Naive thymus-derived CD4-positive, alpha-beta T cell (primary cell): ENCODE measurements around the gene EPX. TPM values are rescaled to one million over a fixed set of nuclear protein-coding genes. Genes with fewer than 3 reads are reported as not detected.

ENCODE experiments used
- ATAC-seq: fragments of 150-1000 bp; cut with Tn5 transposase; 2 replicates; pipeline ENCODE4 v1.10.0; 2021; ENCODE audit warnings: mild to moderate bottlenecking, moderate library complexity
- CTCF ChIA-PET: fragments of 350-600 bp; sonication (Branson Sonifier 250); formaldehyde crosslinking; loops from one replicate; lab custom pipeline; 2021; ENCODE audit warnings: antibody characterized with exemption; lab: Charles Lee
- POLR2A ChIA-PET: fragments of 350-600 bp; sonication (Branson Sonifier 250); formaldehyde crosslinking; loops from one replicate; lab custom pipeline; 2021; ENCODE audit warnings: antibody characterized with exemption, inconsistent platforms; lab: Charles Lee
- DNase-seq, 9 donors: peaks; one replicate each; pipeline versions ENCODE4 v3.0.0 to v3.0.0-alpha.2; 2020 to 2022; ENCODE audit warnings: mixed read lengths in 1 of 9
- H3K27ac ChIP-seq: one replicate; pipeline ENCODE4 v1.7.0; 2013; ENCODE audit warnings: mild to moderate bottlenecking, low read depth, low read length, moderate library complexity
- H3K27me3 ChIP-seq, 2 donors: one replicate each; pipeline ENCODE4 v1.7.0; 2013; ENCODE audit warnings: low read length in 2 of 2, mild to moderate bottlenecking in 2 of 2, moderate library complexity in 2 of 2; ENCODE audit not compliant: control insufficient read depth in 2 of 2, insufficient read depth in 2 of 2
- H3K36me3 ChIP-seq, 3 experiments: 1 replicate in 2 of 3; 2 replicates in 1 of 3; pipeline ENCODE4 v1.7.0; 2013; ENCODE audit warnings: low read length in 3 of 3, mild to moderate bottlenecking in 3 of 3, moderate library complexity in 1 of 3; ENCODE audit not compliant: insufficient read depth in 3 of 3, control insufficient read depth in 2 of 3
- H3K4me1 ChIP-seq, 2 donors: one replicate each; pipeline ENCODE4 v1.7.0; 2013; ENCODE audit warnings: low read length in 2 of 2, mild to moderate bottlenecking in 2 of 2, moderate library complexity in 1 of 2; ENCODE audit not compliant: control insufficient read depth in 2 of 2, insufficient read depth in 2 of 2
- H3K4me3 ChIP-seq: 2 replicates; pipeline ENCODE4 v1.7.0; 2013; ENCODE audit warnings: mild to moderate bottlenecking, low read length
- H3K9me3 ChIP-seq, 3 experiments: 1 replicate in 2 of 3; 2 replicates in 1 of 3; pipeline ENCODE4 v1.7.0; 2013; ENCODE audit warnings: low read length in 3 of 3; ENCODE audit not compliant: control insufficient read depth in 2 of 3
- H3K27ac Mint-ChIP-seq, 9 donors: one replicate each; pipeline ENCODE4 v1.8.0; 2020 to 2022; ENCODE audit warnings: mixed read lengths in 9 of 9, mild to moderate bottlenecking in 8 of 9, moderate library complexity in 5 of 9, inconsistent platforms in 2 of 9
- H3K27me3 Mint-ChIP-seq, 5 donors: one replicate each; pipeline ENCODE4 v1.8.0; 2021 to 2022; ENCODE audit warnings: mixed read lengths in 5 of 5, mild to moderate bottlenecking in 1 of 5
- H3K36me3 Mint-ChIP-seq, 5 donors: one replicate each; pipeline ENCODE4 v1.8.0; 2020 to 2022; ENCODE audit warnings: mixed read lengths in 5 of 5, mild to moderate bottlenecking in 3 of 5, inconsistent platforms in 1 of 5
- H3K4me1 Mint-ChIP-seq, 7 donors: one replicate each; pipeline ENCODE4 v1.8.0; 2020 to 2022; ENCODE audit warnings: mixed read lengths in 7 of 7, mild to moderate bottlenecking in 3 of 7, inconsistent platforms in 1 of 7
- H3K4me3 Mint-ChIP-seq, 10 donors: one replicate each; pipeline ENCODE4 v1.8.0; 2020 to 2022; ENCODE audit warnings: mild to moderate bottlenecking in 10 of 10, mixed read lengths in 10 of 10, moderate library complexity in 6 of 10, inconsistent platforms in 2 of 10
- H3K9me3 Mint-ChIP-seq, 11 donors: one replicate each; pipeline ENCODE4 v1.8.0; 2020 to 2022; ENCODE audit warnings: mixed read lengths in 11 of 11, mild to moderate bottlenecking in 4 of 11, inconsistent platforms in 1 of 11, moderate library complexity in 1 of 11
- intact Hi-C, 2 donors: fragments of 100-400 bp; cut with micrococcal nuclease; formaldehyde crosslinking; loops; one replicate each; pipeline ENCODE4 v1.15.1; 2023
- polyA plus RNA-seq, 2 donors: library from polyadenylated mRNA; unstranded; fragments of 300-500 nt; fragmentation: Illumina TruSeq; gene quantifications; one replicate each; pipeline ENCODE4 v1.2.3, GENCODE V29; 2021
- total RNA-seq, 6 experiments: library from RNA in 5 of 6; stranded (reverse) in 5 of 6; gene quantifications; 1 replicate in 5 of 6; 2 replicates in 1 of 6; pipeline ENCODE4 v1.2.3 and lab custom pipeline; 2021 to 2026

Gene EPX
- total and polyA plus RNA-seq, 7 experiments from 2014 or later = not detected

- H3K4me3 Mint-ChIP-seq = no peak overlapping the region
- H3K27ac Mint-ChIP-seq = no peak overlapping the region
- Histone ChIP-seq H3K4me3 (no peak overlapping the region), H3K36me3 (no peaks in the 10 kb centered on the region), H3K9me3 (no peaks in the 10 kb centered on the region), H3K4me1 (no peaks in the 10 kb centered on the region), H3K27me3 (no peaks in the 10 kb centered on the region), H3K27ac (no peak overlapping the region)
- H3K9me3 Mint-ChIP-seq = no peaks in the 10 kb centered on the region
- no peak for DNase-seq
- POLR2A ChIA-PET = no interaction called here
- H3K36me3 Mint-ChIP-seq = no peaks in the 10 kb centered on the region
- CTCF ChIA-PET = interaction anchor here (0.7 kb wide), 1 partner anchor 1106 kb away, joined by 3 read pairs; no protein-coding TSS in a partner anchor
- peaks cover 0 to 9% (median 4%) of the 10 kb centered on the region in 7 donors for H3K4me1 Mint-ChIP-seq
- peaks cover 5 to 18% (median 10%) of the 10 kb centered on the region in 5 donors for H3K27me3 Mint-ChIP-seq
- ATAC-seq = no peak
- intact Hi-C loops = no loop called here
Observed at GRCh38 chr17:58187675-58188074, 4.9 kb upstream of the EPX start.

- DNase-seq (no peak), ATAC-seq (no peak)
- Mint-ChIP-seq H3K9me3 (no peaks in the 10 kb centered on the region), H3K36me3 (no peaks in the 10 kb centered on the region), H3K4me3 (no peak overlapping the region), H3K27me3 (peaks cover 5 to 18% (median 10%) of the 10 kb centered on the region in 5 donors), H3K4me1 (peaks cover 0 to 9% (median 2%) of the 10 kb centered on the region in 7 donors), H3K27ac (no peak overlapping the region)
- Histone ChIP-seq H3K4me3 (no peak overlapping the region), H3K27me3 (no peaks in the 10 kb centered on the region), H3K27ac (no peak overlapping the region), H3K9me3 (no peaks in the 10 kb centered on the region), H3K36me3 (no peaks in the 10 kb centered on the region), H3K4me1 (no peaks in the 10 kb centered on the region)
- CTCF ChIA-PET = interaction anchor here (1.4 kb wide), 1 partner anchor 17 kb away, joined by 3 read pairs; no protein-coding TSS in a partner anchor
- intact Hi-C loops = no loop called here
- POLR2A ChIA-PET = no interaction called here
Observed at GRCh38 chr17:58189436-58190146, 2.9 kb upstream of the EPX start.

GRCh38 chr17:58191241-58191896 lies 1.2 kb upstream of the EPX start:
- CTCF ChIA-PET = interaction anchor here (0.6 to 1.4 kb wide), 3 partner anchors 18 to 287 kb away, joined by 3 to 5 read pairs (median 3); no protein-coding TSS in a partner anchor
- H3K9me3 ChIP-seq = no peaks in the 10 kb centered on the region

GRCh38 chr17:58193641-58194255 lies 1.2 kb downstream of the EPX start:
- H3K27ac ChIP-seq = no peak overlapping the region
- no peaks in the 10 kb centered on the region for H3K36me3 ChIP-seq
- ATAC-seq (no peak), DNase-seq (no peak)
- H3K4me3 ChIP-seq = no peak overlapping the region
- H3K27ac Mint-ChIP-seq = no peak overlapping the region
- H3K4me1 ChIP-seq = no peaks in the 10 kb centered on the region
- peaks cover 0 to 1% (median 0%) of the 10 kb centered on the region in 11 donors for H3K9me3 Mint-ChIP-seq
- CTCF ChIA-PET = no interaction called here
- POLR2A ChIA-PET = interaction anchor here (0.7 kb wide), 1 partner anchor 96 kb away, joined by 3 read pairs; no protein-coding TSS in a partner anchor
- intact Hi-C loops = no loop called here
- H3K27me3 Mint-ChIP-seq = peaks cover 7 to 17% (median 12%) of the 10 kb centered on the region in 5 donors
- H3K36me3 Mint-ChIP-seq = no peaks in the 10 kb centered on the region
- peaks cover 0 to 2% (median 0%) of the 10 kb centered on the region in 7 donors for H3K4me1 Mint-ChIP-seq
- no peaks in the 10 kb centered on the region for H3K27me3 ChIP-seq
- H3K9me3 ChIP-seq = no peaks in the 10 kb centered on the region
- no peak overlapping the region for H3K4me3 Mint-ChIP-seq

More at GRCh38 chr17:58191241-58191896, 1.2 kb upstream of the EPX start:
- Histone ChIP-seq H3K27ac (no peak overlapping the region), H3K4me1 (no peaks in the 10 kb centered on the region), H3K36me3 (no peaks in the 10 kb centered on the region), H3K4me3 (no peak overlapping the region), H3K27me3 (no peaks in the 10 kb centered on the region)
- H3K36me3 Mint-ChIP-seq = no peaks in the 10 kb centered on the region
- intact Hi-C loops = no loop called here
- H3K27me3 Mint-ChIP-seq = peaks cover 5 to 18% (median 10%) of the 10 kb centered on the region in 5 donors
- no peak for DNase-seq
- ATAC-seq = no peak
- peaks cover 0 to 2% (median 0%) of the 10 kb centered on the region in 7 donors for H3K4me1 Mint-ChIP-seq
- peak overlapping the region in 1 of 9 donors; percentile 33 for H3K27ac Mint-ChIP-seq
- POLR2A ChIA-PET = no interaction called here
- no peak overlapping the region for H3K4me3 Mint-ChIP-seq
- H3K9me3 Mint-ChIP-seq = peaks cover 0 to 1% (median 0%) of the 10 kb centered on the region in 11 donors

- H3K9me3 Mint-ChIP-seq = peaks cover 0 to 1% (median 0%) of the 10 kb centered on the region in 11 donors
- peaks cover 5 to 10% (median 8%) of the 10 kb centered on the region in 5 donors for H3K27me3 Mint-ChIP-seq
- Histone ChIP-seq H3K27me3 (no peaks in the 10 kb centered on the region), H3K36me3 (no peaks in the 10 kb centered on the region), H3K4me3 (no peak overlapping the region), H3K9me3 (no peaks in the 10 kb centered on the region), H3K27ac (no peak overlapping the region), H3K4me1 (no peaks in the 10 kb centered on the region)
- ATAC-seq (no peak), DNase-seq (no peak)
- H3K4me3 Mint-ChIP-seq = no peak overlapping the region
- H3K27ac Mint-ChIP-seq = no peak overlapping the region
- CTCF ChIA-PET = no interaction called here
- POLR2A ChIA-PET = no interaction called here
- intact Hi-C loops = no loop called here
- no peaks in the 10 kb centered on the region for H3K36me3 Mint-ChIP-seq
- H3K4me1 Mint-ChIP-seq = peaks cover 0 to 4% (median 0%) of the 10 kb centered on the region in 7 donors
Observed at GRCh38 chr17:58195518-58196123, 3.1 kb downstream of the EPX start.

GRCh38 chr17:58196610-58197009 lies 4.1 kb downstream of the EPX start:
- H3K27me3 ChIP-seq = no peaks in the 10 kb centered on the region
- POLR2A ChIA-PET = no interaction called here
- no peak overlapping the region for H3K27ac ChIP-seq
- H3K27ac Mint-ChIP-seq = no peak overlapping the region
- CTCF ChIA-PET = no interaction called here
- peaks cover 0 to 4% (median 0%) of the 10 kb centered on the region in 7 donors for H3K4me1 Mint-ChIP-seq
- no peak for DNase-seq
- no peaks in the 10 kb centered on the region for H3K36me3 Mint-ChIP-seq
- ATAC-seq = no peak
- H3K36me3 ChIP-seq = no peaks in the 10 kb centered on the region
- no peaks in the 10 kb centered on the region for H3K4me1 ChIP-seq
- no peak overlapping the region for H3K4me3 ChIP-seq
- no peaks in the 10 kb centered on the region for H3K9me3 ChIP-seq
- H3K9me3 Mint-ChIP-seq = peaks cover 0 to 1% (median 0%) of the 10 kb centered on the region in 11 donors
- intact Hi-C loops = no loop called here
- H3K4me3 Mint-ChIP-seq = no peak overlapping the region
- peaks cover 0 to 10% (median 2%) of the 10 kb centered on the region in 5 donors for H3K27me3 Mint-ChIP-seq
